UCSD-AML1 (cell line): Measurements from ENCODE around the gene TUBB6.
A peak's percentile ranks its signal among the peaks of the same experiment; 100 is the strongest.

Experiments
- DNase-seq: peaks from one replicate; lab custom pipeline; 2025; ENCODE audit not compliant: unreplicated experiment; lab: John Stamatoyannopoulos, UW

The TUBB6 gene

DNA sequence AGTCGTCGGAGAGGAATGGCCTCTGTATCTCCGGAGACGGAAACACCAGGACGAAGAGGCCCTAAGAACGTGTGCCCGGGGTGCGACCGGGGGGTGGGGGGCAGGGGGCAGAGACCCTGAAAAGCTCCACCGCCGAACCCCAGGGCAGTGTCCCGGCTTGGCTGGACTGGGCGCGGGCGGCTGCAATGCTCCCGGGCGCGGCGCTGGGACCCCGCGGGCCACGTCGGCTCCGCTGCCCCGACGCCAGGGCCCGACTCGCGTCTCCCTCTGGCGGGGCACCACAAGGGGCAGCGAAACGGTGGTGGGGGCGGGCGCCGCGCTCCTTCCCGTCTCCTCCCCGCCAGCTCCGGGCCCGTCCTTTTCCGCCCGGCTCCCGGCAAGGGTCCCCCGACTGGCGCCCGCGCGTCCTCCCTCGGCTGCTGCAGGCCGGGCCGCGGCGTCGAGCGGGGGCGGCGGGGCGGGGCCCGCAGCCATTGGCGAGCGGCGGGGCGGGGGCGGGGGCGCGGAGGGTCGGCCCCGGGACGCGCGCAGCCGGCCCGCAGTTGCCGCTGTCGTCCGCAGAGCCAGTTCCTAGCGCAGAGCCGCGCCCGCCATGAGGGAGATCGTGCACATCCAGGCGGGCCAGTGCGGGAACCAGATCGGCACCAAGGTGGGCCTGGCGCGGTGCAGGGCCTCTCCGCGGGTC lies at the start of gene TUBB6:
Gene TUBB6, plus strand, starts transcription at position 541 of the 685 bp plus-strand sequence. Its CDS starts 52 bp downstream, at position 593.
- peak; percentile 66 for DNase-seq

- DNase-seq = no peak
Observed at GRCh38 chr18:12258719-12259705, 49.0 kb upstream of the TUBB6 start.

- DNase-seq = no peak
Observed at GRCh38 chr18:12262748-12263147, 45.3 kb upstream of the TUBB6 start.

DNA sequence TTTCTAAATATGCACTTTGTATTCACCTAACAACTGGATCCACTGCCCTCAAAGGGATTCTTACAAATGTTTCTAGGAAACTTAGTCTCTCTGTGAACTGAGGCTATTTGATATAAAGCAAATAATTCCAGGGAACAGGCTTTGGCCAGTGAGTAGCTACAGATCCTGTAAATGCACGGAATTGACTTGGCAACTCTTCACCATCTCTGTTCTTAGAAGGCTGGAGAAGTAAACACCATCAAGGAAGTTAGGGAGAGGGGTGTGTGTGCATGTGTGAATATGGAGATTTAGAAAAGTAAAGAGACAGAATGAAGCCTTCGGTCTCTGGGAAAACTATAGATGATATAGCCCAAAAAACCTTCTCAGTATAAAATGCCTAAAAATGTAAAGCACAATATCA lies 43.2 kb upstream of the TUBB6 start:
- no peak for DNase-seq

GRCh38 chr18:12271376-12272235 lies 36.4 kb upstream of the TUBB6 start:
- DNase-seq = peak; percentile 85

GRCh38 chr18:12274793-12275192 lies 33.2 kb upstream of the TUBB6 start:
- no peak for DNase-seq

DNA sequence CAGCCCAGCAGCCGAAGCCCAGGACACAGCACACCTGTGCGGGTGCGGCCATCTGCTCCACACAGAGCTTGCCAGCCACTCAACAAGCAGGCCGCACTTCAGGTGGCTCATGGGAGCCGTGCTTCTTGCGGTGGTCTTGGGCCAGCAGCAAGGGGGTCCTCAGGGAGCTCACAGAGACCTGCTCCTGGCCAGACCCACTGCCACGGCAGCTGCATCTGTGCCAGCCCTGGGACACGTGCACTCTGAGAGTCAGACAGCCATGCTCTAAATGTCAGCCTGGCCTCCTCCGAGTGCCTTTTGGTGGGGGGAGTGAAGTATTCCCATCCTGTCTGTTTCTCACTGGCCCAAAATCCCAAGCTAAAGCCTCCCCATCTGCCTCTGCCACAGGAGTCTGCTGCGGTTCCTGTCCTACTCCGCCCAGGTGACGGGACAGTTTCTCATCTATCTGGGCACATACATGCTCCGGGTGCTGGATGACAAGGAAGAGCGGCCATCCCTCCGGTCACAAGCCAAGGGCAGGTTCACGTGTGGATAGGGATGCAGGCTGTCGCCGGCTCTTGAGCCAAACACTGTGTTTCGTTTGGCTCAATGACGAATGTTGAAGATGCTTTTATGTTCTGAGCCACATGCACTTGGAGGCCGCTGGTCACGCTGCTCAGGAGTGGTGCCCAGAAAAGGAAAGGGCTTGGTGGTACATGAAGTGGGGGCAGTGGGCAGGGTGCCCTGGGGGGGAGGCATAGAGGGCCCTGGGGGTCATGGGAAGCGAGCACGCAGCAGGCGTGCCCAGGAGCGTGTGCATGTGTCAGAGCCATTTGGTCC lies 31.1 kb upstream of the TUBB6 start:
- no peak for DNase-seq

DNA sequence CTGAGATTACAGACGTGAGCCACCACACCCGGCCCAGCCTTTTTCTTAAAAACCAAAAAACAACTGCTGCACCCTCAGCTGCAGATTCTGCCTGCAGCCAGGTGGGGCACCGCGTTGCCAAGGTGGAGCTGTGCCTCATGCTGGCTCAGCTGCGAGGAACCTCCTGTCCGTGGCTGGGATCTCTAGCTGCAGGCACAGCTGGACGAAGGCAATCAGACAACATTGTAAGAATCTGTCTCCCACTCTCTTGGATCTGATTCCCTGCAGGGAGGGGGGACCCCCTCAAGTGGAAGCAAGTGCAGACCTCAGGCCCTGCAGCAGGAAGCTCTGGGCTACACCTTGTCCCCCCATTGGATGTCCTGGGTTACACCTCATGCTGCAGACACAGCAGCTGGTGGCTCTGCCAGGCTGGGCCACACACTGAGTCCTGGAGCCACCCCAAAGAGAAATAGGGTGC lies 29.8 kb upstream of the TUBB6 start:
- no peak for DNase-seq

DNA sequence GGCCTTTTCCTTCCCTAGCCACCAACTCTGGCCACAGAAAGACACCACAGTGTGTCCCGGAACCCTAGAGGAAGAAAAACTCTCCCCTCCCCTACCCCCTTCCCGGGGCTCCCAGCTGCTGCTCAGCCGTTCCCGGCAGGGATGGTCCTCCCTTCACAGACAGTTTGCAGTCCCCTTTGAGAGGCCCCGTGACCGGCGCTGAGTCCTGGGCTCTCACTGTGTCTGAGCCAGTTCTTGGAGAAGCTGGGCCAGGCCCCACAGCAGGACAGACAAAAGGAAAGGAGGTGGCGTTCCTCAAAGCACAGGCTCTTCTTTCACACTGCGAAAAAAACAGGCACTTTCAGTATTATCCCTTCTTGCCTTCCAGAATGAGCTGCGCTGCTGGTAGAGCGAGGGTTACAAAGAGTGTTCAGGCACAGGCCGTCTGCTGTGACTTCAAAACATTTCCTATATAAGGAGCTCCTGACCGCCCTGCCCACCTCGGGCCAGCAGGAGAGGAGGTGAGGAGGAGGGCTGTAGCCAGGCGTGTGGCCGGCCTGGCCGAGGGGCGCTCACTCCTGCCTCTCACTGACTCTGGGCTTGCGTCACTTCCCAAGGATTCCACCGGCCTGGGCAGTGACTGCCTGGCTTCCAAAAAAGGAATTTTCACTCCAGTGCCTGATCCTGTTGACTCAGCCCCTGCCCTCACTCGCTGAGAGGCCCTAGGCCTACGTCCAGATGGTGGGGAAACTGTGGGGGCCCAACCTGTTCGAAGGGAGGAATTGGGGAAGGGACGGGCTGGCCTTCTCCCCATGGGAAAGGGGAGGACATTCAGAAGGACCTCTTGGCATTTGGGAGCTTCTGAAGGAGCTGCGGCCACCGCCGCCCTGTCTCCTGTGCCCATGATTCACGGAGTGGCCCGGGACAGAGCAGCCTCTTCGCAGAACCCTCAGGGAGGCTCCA lies 29.0 kb upstream of the TUBB6 start:
- no peak for DNase-seq

DNA sequence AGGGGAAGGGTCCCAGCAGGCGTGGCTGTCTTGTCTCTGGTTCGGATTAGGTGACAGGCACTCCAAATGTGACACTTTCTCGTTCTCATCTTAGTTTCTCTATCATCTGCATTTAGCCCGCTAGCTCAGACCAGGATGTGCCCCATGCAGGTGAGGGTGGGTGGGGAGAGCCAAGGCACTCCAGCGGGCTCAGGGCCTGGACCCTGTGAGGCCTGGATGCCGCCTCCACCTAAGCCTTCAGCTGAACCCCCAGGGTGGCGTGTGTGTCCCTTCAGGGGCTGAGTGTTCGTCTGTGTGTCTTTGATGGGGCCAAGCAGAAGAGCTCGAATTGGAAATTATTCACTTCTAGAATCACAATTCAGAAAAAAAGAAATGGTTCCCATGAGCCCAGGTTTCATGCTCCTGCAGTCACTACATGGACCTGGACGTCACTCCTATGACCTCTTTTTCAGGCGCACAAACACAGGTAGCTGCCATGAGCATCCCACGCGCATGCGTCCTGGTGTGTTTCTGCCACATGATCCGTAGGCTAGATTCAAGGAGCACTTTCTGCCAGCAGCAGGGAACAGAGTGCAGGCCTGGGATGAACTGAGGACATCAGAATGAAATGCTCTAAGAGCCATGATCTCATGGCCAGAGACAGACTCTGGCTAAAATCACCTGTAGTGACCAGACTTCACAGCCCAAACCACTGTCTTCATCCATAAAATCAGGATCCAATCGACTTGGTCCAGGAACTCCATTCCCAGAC lies 28.1 kb upstream of the TUBB6 start:
- no peak for DNase-seq

GRCh38 chr18:12281861-12282260 lies 26.2 kb upstream of the TUBB6 start:
- no peak for DNase-seq

- DNase-seq = no peak
Observed at GRCh38 chr18:12282442-12283039, 25.5 kb upstream of the TUBB6 start.

GRCh38 chr18:12283256-12283655 lies 24.8 kb upstream of the TUBB6 start:
- no peak for DNase-seq

GRCh38 chr18:12283666-12284065 lies 24.4 kb upstream of the TUBB6 start:
- DNase-seq = no peak

DNA sequence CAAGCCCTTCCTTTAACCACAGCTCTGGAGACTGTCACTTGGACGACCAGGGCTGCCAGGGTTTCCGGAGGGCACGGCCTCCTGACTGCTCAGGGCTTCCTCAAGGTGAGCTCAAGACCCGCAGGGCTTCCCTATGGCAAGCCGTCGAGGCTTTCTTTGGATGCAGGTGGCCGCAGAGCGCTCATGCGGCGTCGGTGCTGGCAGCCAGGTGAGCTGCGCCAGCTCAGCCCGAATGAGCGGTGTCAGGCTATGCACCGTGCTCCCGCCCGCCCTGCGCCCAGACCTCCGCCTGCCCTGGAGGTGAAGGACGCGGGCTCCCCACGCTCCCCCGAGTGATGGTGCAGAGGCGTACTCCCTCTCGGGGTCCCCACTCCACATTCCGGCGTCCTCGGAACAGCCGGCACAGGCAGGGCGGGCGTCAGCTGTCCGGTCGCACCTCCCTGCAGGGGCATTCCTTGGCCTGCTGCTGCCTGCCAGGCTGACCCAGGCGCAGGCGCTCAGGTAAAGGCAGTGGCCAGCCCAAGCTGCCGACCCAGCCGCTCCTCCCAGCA lies 20.8 kb upstream of the TUBB6 start:
- no peak for DNase-seq

- DNase-seq = no peak
Observed at GRCh38 chr18:12287684-12288402, 20.2 kb upstream of the TUBB6 start.

DNA sequence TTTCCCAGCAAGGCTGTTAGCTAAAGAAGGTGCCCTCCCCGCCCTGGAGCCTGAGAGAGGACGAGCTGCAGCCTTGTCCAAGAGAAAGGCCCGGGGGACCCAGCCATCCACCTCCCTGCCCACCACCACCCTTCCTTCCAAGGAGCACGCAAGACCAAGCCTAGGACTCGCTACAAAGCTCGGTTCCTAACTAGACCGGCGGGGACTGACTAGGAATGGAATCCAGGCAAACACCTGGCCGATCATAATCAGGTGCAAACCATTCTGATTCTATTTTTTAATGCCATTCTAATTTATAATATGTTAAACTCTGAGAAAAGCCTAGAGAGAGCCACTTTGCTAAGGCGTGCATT lies 19.7 kb upstream of the TUBB6 start:
- DNase-seq = no peak
